ENCODE results near the gene OBP2B.
"Not testable (repeated sequence)": the region's sequence is repeated elsewhere in the genome, so short reads cannot be mapped to it uniquely, and the experiment has no call there.

The OBP2B gene

DNA sequence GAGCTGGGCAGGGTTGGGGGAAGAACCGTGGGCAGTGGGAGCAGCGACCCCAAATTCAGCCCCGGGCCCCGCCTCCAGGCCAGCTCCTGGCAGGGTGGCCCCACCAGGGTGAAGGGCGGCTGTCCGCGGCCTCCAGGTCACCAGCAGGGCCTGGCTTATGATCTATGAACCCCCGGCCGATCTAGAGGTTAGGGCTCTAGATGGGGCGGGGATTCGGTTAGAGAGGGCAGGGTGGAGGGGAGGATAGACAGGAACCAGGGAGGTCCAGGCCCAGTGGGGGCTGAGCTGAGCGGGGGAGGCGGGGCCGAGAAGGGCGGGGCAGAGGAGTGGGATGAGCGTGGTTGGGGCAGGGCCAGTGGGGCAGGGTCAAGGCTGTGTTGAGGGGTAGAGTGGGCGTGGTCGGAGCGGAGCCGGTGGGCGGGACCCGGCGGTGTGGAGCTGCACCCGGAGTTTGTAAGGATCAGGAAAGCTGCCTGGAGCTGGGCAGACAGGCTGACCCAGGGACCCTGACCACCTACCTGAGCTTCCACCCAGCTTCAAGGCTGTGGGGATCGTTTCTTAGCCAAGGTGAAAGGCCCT lies 29.3 kb upstream of the OBP2B start:
- DNase-seq = no peak

DNA sequence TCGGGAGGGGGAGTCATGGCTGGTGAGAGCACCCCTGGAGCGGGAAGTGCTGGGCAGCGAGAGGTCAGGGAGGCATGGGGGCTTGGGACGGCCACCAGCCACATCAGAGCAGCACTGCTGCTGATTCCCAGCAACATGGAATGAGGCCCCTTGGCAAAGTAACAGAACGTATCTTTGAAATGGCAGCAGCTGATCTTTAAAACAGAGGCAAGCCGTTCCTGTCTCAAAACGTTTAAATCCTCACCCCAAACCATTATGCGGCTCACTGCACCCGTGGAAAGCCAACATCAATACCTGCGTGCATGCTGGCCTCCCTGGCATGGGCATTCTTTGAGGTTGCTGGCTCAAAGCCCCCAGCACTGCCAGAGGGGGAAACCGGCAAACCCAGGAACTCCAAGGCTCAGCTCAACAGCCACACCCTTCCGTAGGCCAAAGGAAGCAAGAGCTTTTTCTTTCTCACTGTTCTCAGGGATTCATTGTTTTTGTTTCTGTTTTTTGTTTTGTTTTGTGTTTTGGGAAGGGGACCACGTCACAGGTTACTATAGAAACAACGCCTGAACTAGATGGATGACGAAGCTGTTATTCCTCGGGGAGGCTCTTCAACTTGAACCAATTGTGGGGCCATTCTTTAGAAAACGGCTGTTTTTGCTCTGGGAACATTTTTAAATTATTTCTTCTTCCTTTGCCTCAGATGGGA lies 28.1 kb upstream of the OBP2B start:
- no peak for DNase-seq

- DNase-seq = not testable (repeated sequence)
Observed at GRCh38 chr9:133236291-133237034, 27.4 kb upstream of the OBP2B start.

DNA sequence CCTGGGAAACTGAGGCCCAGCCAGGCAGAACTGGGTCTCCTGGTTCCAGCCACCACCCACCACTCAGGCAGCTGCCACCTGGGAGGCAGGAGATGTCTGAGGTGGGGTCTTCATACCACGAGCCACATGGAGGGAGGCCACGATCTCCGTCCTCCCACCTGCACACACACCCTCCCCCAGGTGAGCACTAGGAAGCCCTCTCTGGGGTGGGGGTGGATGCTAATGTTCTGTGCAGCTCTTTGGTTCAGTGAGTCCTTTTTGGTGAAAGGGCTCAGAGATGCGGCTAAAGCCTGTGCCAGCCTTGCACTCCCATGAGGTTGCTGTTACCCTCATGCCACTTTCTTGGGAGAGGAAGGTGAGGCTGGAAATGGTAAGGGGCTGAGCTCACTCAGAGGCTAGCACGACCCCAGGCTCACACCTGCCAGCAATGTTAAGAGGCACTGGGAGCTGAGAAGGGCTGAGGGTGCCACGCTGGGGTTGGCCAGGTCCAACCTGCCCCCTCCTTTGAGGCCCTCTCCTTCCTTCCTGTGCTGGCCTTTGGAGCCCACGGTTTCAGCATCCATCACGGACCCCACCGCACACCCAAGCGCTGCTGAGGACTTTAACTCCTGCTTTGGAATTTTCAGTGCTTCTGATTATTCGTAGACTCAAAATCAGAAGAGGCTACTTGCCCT lies 26.6 kb upstream of the OBP2B start:
- no peak for DNase-seq

DNA sequence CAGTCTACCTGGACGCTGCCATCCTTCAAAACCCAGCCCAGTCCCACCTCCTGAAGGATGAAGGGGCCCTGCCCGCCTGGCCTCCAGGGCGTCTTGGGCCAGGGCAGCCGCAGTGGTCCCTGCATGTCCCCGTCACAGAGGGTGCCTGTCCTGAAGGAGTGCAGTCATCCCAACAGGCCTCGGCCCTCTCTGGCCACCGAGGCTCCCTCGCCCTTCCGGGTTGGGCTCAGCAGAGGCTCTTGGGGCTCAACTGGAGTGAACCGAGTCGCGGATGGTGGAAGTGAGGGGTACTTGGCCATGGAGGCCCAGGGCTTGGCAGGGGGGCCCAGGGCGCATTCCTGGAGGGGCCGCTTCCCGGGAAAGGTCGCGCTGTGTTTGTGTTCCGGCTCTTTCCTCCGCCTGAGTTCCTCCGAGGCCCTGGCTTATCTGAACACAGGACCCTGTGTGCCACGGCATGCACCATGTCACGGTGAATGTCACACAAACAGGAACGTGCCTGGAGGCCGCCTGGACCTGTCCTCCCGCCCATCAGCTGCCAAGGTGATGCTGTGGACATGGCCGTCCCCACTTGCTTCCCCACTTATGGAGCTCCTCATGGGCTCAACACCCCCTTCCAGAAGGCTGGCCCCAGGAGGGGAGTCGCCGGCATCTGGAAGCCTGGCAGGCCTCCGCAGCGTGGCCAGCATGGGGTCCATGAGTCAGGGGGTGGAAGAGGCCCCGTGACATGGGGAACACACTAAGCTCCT lies 25.7 kb upstream of the OBP2B start:
- no peak for DNase-seq

DNA sequence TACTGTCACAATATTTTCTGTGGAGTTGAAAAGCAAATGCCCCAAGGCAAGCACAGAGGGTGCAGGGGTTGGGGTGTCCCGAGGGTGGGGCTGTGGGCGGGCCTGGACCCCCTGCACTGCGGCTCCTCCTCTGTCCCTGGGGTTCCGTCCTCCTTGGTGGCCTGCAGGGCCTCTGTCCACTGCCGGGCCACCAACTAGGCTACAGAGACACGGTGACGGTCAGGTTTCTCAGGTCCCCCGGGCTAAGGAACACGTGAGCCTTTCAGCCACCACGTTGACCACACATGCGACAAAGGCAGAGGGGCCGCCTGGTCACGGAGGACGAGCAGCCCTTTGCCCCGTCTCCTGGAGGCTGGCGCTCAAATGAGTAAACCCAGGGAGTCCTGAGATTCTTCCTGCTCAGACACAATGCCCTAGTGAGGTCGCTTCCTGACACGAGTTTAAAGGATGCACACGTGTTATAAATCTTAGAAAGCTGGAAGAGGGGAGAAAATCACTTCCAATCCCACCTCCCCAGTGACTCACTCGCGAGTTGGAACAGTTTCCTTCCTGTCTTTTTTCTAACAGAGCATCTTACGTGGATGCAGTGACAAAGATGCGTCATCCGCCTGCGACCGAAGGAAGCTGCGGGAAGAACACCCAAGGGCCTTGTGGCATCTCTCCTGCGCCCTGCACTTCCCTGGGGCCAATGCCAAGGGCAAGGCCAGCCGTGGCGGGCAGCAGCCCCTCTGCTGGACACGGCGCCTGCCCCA lies 24.8 kb upstream of the OBP2B start:
- DNase-seq = no peak

DNA sequence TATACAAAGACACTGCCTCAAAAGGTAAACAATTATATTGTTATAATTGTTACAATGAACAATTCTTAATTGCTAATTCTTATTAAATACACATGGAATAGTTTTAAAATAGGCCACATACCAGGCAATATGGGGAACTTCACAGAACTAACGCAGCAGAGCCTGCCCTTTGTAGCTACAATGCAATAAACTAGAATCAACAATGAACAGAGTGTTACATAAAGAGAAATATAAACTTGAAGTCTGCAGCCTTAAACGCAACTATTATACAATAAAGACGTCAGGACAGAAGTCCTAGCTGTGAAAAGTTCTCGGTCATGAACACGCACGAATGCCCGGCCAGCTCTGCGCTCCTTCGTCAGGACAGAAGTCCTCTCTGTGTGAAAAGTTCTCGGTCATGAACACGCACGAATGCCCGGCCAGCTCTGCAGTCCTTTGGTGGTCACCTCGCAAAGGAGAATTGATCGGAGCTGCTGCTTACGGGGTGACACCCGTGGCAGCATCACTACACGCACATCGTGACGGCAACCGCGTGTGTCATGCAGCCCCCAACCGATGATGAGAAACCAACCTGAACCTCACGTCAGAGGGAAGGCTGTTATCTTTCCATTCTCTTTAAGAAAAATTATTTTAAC lies 23.0 kb upstream of the OBP2B start:
- DNase-seq = not testable (repeated sequence)

- not testable (repeated sequence) for DNase-seq
Observed at GRCh38 chr9:133230514-133230913, 21.5 kb upstream of the OBP2B start.

DNA sequence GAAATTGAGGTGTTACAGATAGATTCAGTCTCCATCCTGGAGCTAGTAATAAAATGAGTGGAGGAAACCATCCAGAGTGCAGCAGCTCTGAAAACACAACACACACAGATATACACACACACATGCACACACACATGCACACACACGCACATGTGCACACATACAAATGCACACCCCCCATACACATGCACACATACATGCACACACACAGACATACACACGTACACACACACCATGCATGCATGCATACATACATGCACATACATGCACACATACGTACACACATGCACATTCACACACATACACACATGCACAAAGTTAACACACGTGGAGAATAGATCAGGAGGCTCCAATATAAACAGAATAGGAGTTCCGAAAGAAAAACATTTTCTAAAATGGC lies 21.0 kb upstream of the OBP2B start:
- DNase-seq = no peak

DNA sequence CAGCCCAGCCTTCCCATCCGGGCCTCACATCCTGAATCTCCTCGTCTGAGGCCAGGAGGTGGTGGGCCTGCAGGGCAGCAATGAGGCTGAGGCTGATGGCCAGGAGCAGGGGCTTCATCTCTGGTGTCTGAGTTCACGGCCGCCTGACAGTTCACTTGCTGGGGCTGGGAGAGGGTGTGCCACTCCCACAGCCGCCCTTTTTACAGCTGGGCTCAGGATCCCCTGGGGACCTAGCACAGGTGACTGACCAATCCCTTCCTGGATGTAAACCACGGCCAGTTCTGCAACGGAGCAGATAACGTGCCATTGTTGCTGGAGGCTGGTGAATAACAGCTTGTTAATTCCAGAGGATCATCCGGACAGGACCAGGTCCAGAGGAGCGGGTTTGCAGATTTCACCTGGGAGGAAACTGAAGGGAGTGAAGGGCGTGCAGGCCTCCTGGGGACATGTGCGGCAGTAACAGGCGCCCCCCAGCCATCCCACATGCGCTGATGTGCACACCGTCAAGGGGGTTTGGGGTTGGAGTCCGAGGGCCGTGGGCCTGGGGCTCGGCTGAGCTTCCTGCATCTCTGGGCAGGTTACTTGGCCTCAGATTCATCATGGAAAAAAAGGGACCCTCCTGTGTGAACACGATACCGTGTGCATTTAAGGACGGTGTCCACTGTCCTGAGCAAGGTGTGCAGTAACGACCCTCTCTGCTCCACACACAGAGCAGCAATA lies 19.6 kb upstream of the OBP2B start:
- not testable (repeated sequence) for DNase-seq

DNA sequence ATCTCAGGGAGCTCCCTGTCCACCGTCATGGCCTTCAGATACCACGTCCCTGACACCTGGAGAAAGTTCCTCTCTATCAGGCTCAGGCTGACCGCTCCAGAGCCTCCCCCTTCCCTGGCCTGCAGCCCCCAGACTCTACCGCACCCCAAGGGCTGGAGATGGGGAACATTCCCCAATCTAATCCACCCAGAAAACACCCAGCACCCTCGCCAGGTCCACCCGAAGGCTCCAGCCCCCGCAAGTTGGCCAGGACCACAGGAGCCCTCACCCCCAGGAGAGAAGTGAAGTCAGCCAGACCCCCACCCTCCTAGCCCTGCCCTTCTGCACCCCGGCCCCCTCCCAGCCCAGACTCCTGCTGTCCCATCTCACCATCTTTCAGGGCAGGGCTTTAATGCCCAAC lies 18.9 kb upstream of the OBP2B start:
- not testable (repeated sequence) for DNase-seq

GRCh38 chr9:133227242-133227860 lies 18.3 kb upstream of the OBP2B start:
- no peak for DNase-seq

- no peak for DNase-seq
Observed at GRCh38 chr9:133226219-133227171, 17.4 kb upstream of the OBP2B start.

DNA sequence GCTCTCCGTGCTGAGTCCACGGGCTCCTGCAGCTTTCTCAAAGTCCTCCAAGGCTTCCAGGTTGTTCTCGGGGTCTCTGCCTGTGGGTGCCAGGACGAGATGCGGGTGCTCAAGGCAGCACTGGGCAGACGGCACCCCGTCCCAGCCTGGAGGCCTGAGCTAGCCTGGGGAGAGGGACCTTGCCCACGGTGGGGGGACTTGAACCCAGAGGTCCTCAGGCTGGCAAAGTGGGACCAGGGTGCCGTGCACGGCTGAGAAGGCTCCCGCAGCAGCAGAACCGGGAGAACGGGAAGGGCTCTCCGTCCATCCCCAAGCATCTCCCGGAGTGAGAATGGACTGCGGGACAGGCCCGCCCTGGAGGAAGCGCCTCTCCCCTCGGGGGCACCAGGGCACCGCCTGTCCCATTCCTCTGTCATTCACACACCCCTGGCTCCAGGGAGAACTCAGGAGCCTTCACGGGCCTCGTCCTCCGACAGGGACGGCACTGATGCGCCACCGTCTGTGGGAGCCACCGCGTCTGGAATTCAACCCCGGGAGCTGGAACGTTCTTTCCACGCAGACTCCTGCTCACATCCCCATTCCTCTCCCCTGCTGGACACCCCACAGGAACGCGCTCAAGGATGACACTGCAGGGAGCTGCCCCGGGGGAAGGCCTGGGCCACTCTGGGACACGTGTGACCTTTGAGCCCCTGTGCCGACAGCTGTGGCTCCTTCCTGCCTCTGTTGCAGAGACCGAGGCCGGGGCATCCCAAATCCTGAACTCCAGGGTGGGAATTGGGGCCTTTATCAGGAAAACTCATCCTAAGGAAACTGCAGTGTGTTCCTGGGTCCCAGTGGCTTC lies 16.3 kb upstream of the OBP2B start:
- DNase-seq = no peak

DNA sequence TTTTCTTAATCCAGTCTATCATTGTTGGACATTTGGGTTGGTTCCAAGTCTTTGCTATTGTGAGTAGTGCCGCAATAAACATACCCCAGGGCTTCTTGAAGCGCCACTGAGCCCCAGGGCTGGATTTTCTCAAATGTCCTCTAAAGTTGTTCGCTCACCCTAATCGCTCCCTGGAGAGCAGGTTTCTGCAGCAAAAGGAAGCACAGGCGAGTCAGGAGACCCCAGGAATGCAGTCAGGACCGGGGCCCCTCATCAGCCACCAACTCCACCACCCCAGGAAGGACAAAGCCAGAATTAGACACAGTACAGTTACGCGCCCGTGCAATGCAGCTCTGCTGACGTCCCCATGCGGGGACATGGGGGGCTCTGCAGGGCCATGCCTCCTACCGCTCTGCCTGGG lies 15.7 kb upstream of the OBP2B start:
- DNase-seq = no peak

GRCh38 chr9:133223159-133223756 lies 14.2 kb upstream of the OBP2B start:
- DNase-seq = not testable (repeated sequence)

DNA sequence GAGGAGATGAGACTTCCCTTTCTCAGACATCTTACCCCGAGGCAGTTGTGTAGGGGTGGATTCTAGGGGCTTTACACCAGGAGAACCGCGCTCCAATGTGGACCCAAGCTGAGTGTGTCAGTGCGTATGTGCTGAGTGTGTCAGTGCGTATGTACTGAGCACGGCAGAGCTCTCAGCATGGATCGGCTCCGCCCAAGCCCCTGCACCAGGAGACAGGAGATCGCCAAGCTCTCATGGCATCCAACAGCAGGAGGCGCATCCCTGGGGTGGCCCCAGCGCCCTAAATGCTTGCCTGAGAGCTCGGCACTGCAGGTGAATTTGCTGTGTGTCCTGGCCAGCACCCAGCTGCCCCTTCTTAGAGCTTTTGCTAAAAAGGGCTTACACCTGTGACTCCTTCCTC lies 12.9 kb upstream of the OBP2B start:
- DNase-seq = not testable (repeated sequence)
